ENCODE results near the gene CFAP157. TPM values are rescaled to one million over a fixed set of nuclear protein-coding genes. Genes with fewer than 3 reads are reported as not detected.

Gene CFAP157
- total and polyA plus RNA-seq, 12 donors, result 0.11 to 0.94 (median 0.29) TPM; not detected in 5

GRCh38 chr9:127765418-127765817 is 58.6 kb downstream of the CFAP157 start:
- intact Hi-C loops (cut with DNase I), result no loop called here
- WGBS, 4 donors, result 73 to 83% (median 78%) methylated on average over 1 of the region's 1 CpG
- no peaks in the 10 kb centered on the region for H3K9me3 ChIP-seq (replicated peaks in 1 of 3)
- H3K36me3 ChIP-seq (replicated peaks in 1 of 2), result no peaks in the 10 kb centered on the region
- no peak for TF ChIP-seq POLR2A (IDR thresholded peaks at IDR 0.05)
- TF ChIP-seq, protein P1, sequence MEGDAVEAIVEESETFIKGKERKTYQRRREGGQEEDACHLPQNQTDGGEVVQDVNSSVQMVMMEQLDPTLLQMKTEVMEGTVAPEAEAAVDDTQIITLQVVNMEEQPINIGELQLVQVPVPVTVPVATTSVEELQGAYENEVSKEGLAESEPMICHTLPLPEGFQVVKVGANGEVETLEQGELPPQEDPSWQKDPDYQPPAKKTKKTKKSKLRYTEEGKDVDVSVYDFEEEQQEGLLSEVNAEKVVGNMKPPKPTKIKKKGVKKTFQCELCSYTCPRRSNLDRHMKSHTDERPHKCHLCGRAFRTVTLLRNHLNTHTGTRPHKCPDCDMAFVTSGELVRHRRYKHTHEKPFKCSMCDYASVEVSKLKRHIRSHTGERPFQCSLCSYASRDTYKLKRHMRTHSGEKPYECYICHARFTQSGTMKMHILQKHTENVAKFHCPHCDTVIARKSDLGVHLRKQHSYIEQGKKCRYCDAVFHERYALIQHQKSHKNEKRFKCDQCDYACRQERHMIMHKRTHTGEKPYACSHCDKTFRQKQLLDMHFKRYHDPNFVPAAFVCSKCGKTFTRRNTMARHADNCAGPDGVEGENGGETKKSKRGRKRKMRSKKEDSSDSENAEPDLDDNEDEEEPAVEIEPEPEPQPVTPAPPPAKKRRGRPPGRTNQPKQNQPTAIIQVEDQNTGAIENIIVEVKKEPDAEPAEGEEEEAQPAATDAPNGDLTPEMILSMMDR (IDR thresholded peaks at IDR 0.05), result no peak
- H3K4me1 ChIP-seq (replicated peaks in 1 of 2), result peaks cover 0 to 18% of the 10 kb centered on the region in 2 donors
- no peak overlapping the region for H3K4me3 ChIP-seq
- no peaks in the 10 kb centered on the region for H3K27me3 ChIP-seq
- H3K27ac ChIP-seq, result no peak overlapping the region
- no peak for DNase-seq

Other genes starting within 250 kb of the CFAP157 start
- gene STXBP1, start 94.7 kb upstream of the CFAP157 start, total RNA-seq, result 100 to 1,000 TPM in 1 of 9 donors, 10 to 100 TPM in 8; 15.4 to 169 (median 61.8) TPM
- 10 to 100 TPM; 29.4 to 61.6 (median 29.7) TPM for gene STXBP1, start 94.7 kb upstream of the CFAP157 start, polyA plus RNA-seq
- 10 to 100 TPM; 20.8 to 48.8 (median 26.3) TPM for gene PTRH1, start 8.7 kb downstream of the CFAP157 start, total RNA-seq
- 10 to 100 TPM in 2 of 3 donors, 1 to 10 TPM in 1; 3.4 to 32.8 (median 19.5) TPM for gene PTRH1, start 8.7 kb downstream of the CFAP157 start, polyA plus RNA-seq
- gene TTC16, start 9.1 kb downstream of the CFAP157 start, total RNA-seq, result 1 to 10 TPM in 1 of 9 donors, under 1 TPM in 6, not detected in 2; under 0.01 to 1.0 (median 0.26) TPM
- gene TTC16, start 9.1 kb downstream of the CFAP157 start, polyA plus RNA-seq, result under 1 TPM; 0.11 to 0.57 (median 0.48) TPM
- gene TOR2A, start 28.3 kb downstream of the CFAP157 start, total RNA-seq, result 10 to 100 TPM; 10.8 to 30.6 (median 17.9) TPM
- 10 to 100 TPM in 2 of 3 donors, 1 to 10 TPM in 1; 4.3 to 16.9 (median 14.6) TPM for gene TOR2A, start 28.3 kb downstream of the CFAP157 start, polyA plus RNA-seq
- gene SH2D3C, start 71.7 kb downstream of the CFAP157 start, total RNA-seq, result 10 to 100 TPM in 4 of 9 donors, 1 to 10 TPM in 5; 4.3 to 14.2 (median 9.8) TPM
- gene SH2D3C, start 71.7 kb downstream of the CFAP157 start, polyA plus RNA-seq, result 10 to 100 TPM in 2 of 3 donors, 1 to 10 TPM in 1; 2.1 to 27.1 (median 19.1) TPM
- gene CDK9, start 79.0 kb downstream of the CFAP157 start, total RNA-seq, result 100 to 1,000 TPM in 6 of 9 donors, 10 to 100 TPM in 3; 41.0 to 238 (median 115) TPM
- 100 to 1,000 TPM in 2 of 3 donors, 10 to 100 TPM in 1; 64.0 to 202 (median 166) TPM for gene CDK9, start 79.0 kb downstream of the CFAP157 start, polyA plus RNA-seq
- gene FPGS, start 95.9 kb downstream of the CFAP157 start, total RNA-seq, result 100 to 1,000 TPM in 5 of 9 donors, 10 to 100 TPM in 4; 31.1 to 359 (median 101) TPM
- gene FPGS, start 95.9 kb downstream of the CFAP157 start, polyA plus RNA-seq, result 100 to 1,000 TPM in 2 of 3 donors, 10 to 100 TPM in 1; 59.6 to 176 (median 144) TPM
- 100 to 1,000 TPM in 5 of 9 donors, 10 to 100 TPM in 3, 1 to 10 TPM in 1; 4.3 to 214 (median 121) TPM for gene ENG, start 147.7 kb downstream of the CFAP157 start, total RNA-seq
- gene ENG, start 147.7 kb downstream of the CFAP157 start, polyA plus RNA-seq, result 100 to 1,000 TPM in 1 of 3 donors, 10 to 100 TPM in 2; 43.2 to 116 (median 96.7) TPM
- 100 to 1,000 TPM in 3 of 9 donors, 10 to 100 TPM in 6; 51.9 to 136 (median 89.9) TPM for gene AK1, start 170.7 kb downstream of the CFAP157 start, total RNA-seq
- 100 to 1,000 TPM in 2 of 3 donors, 10 to 100 TPM in 1; 60.0 to 242 (median 175) TPM for gene AK1, start 170.7 kb downstream of the CFAP157 start, polyA plus RNA-seq
- gene ST6GALNAC6, start 192.6 kb downstream of the CFAP157 start, total RNA-seq, result 100 to 1,000 TPM in 1 of 9 donors, 10 to 100 TPM in 8; 34.7 to 129 (median 62.4) TPM
- gene ST6GALNAC6, start 192.6 kb downstream of the CFAP157 start, polyA plus RNA-seq, result 10 to 100 TPM; 26.7 to 46.9 (median 40.0) TPM
- gene ST6GALNAC4, start 210.1 kb downstream of the CFAP157 start, total RNA-seq, result 10 to 100 TPM in 8 of 9 donors, 1 to 10 TPM in 1; 8.7 to 65.7 (median 23.6) TPM
- gene ST6GALNAC4, start 210.1 kb downstream of the CFAP157 start, polyA plus RNA-seq, result 1 to 10 TPM; 5.3 to 9.2 (median 8.6) TPM
- gene PIP5KL1, start 223.8 kb downstream of the CFAP157 start, total RNA-seq, result 1 to 10 TPM in 2 of 9 donors, under 1 TPM in 4, not detected in 3; 0.19 to 2.3 (median 0.88) TPM
- gene PIP5KL1, start 223.8 kb downstream of the CFAP157 start, polyA plus RNA-seq, result 1 to 10 TPM in 1 of 3 donors, under 1 TPM in 2; 0.22 to 1.5 (median 0.54) TPM
- 10 to 100 TPM; 18.4 to 46.8 (median 33.4) TPM for gene DPM2, start 230.9 kb downstream of the CFAP157 start, total RNA-seq
- gene DPM2, start 230.9 kb downstream of the CFAP157 start, polyA plus RNA-seq, result 10 to 100 TPM; 32.9 to 36.5 (median 35.6) TPM